Liver (tissue), 9 donors: ENCODE data around the gene ERBB2. TPM values are rescaled to one million over a fixed set of nuclear protein-coding genes. Genes with fewer than 3 reads are reported as not detected.
A peak's percentile ranks its signal among the peaks of the same experiment; 100 is the strongest.

Source experiments
- DNase-seq: peaks from one replicate; pipeline ENCODE4 v3.0.0-alpha.2; 2017; ENCODE audit warnings: low spot score
- H3K27ac ChIP-seq, 2 donors: one replicate each; pipeline ENCODE4 v1.7.0; 2013; ENCODE audit warnings: inconsistent platforms in 2 of 2, low read length in 2 of 2, control low read depth in 1 of 2, low read depth in 1 of 2, mild to moderate bottlenecking in 1 of 2
- H3K27me3 ChIP-seq, 4 donors: one replicate each; pipeline versions ENCODE4 v1.6.1 to v1.7.0; 2013; ENCODE audit warnings: low read length in 3 of 4, inconsistent platforms in 1 of 4, mild to moderate bottlenecking in 1 of 4, moderate library complexity in 1 of 4; ENCODE audit not compliant: control insufficient read depth in 4 of 4, insufficient read depth in 4 of 4
- H3K36me3 ChIP-seq, 4 donors: one replicate each; pipeline versions ENCODE4 v1.6.1 to v1.7.0; 2013; ENCODE audit warnings: low read length in 3 of 4, mild to moderate bottlenecking in 3 of 4, low read depth in 1 of 4, moderate library complexity in 1 of 4; ENCODE audit not compliant: control insufficient read depth in 4 of 4, insufficient read depth in 3 of 4
- H3K4me1 ChIP-seq, 4 donors: one replicate each; pipeline versions ENCODE4 v1.6.1 to v1.7.0; 2013; ENCODE audit warnings: low read length in 3 of 4, mild to moderate bottlenecking in 3 of 4, moderate library complexity in 1 of 4; ENCODE audit not compliant: control insufficient read depth in 4 of 4, insufficient read depth in 4 of 4
- H3K4me3 ChIP-seq, 3 donors: one replicate each; pipeline versions ENCODE4 v1.6.1 to v1.7.0; 2013; ENCODE audit warnings: low read length in 3 of 3, control low read depth in 1 of 3, low read depth in 1 of 3, mild to moderate bottlenecking in 1 of 3
- H3K9ac ChIP-seq, 2 donors: one replicate each; pipeline ENCODE4 v1.7.0; 2013; ENCODE audit warnings: low read length in 2 of 2, mild to moderate bottlenecking in 2 of 2, moderate library complexity in 2 of 2, control low read depth in 1 of 2, low read depth in 1 of 2
- H3K9me3 ChIP-seq, 4 donors: one replicate each; pipeline versions ENCODE4 v1.6.1 to v1.7.0; 2013; ENCODE audit warnings: low read length in 3 of 4; ENCODE audit not compliant: control insufficient read depth in 4 of 4
- EGR1 ChIP-seq, 2 donors: IDR thresholded peaks; 2 replicates each; pipeline ENCODE4 v1.6.1; 2016 to 2018; ENCODE audit warnings: antibody characterized with exemption in 2 of 2, low read depth in 2 of 2
- FOXA1 ChIP-seq: IDR thresholded peaks from 2 replicates; pipeline ENCODE4 v1.6.1; 2016; ENCODE audit warnings: antibody characterized with exemption
- FOXA2 ChIP-seq: IDR thresholded peaks from 2 replicates; pipeline ENCODE4 v1.6.1; 2016; ENCODE audit warnings: antibody characterized with exemption
- GABPA ChIP-seq, 2 donors: IDR thresholded peaks in 1 of 2; conservative IDR thresholded peaks in 1 of 2; 2 replicates each; pipeline ENCODE4 v1.6.1; 2016; ENCODE audit warnings: antibody characterized with exemption in 2 of 2, mild to moderate bottlenecking in 1 of 2, moderate library complexity in 1 of 2
- HNF4A ChIP-seq, 2 donors: conservative IDR thresholded peaks; 2 replicates each; pipeline ENCODE4 v1.6.1; 2016; ENCODE audit warnings: antibody characterized with exemption in 2 of 2, mild to moderate bottlenecking in 2 of 2
- HNF4G ChIP-seq: IDR thresholded peaks from 2 replicates; pipeline ENCODE4 v1.6.1; 2016; ENCODE audit warnings: antibody characterized with exemption
- JUND ChIP-seq, 2 donors: IDR thresholded peaks; 2 replicates each; pipeline ENCODE4 v1.6.1; 2016; ENCODE audit warnings: antibody characterized with exemption in 2 of 2
- NR2F2 ChIP-seq: IDR thresholded peaks from 2 replicates; pipeline ENCODE4 v1.6.1; 2016; ENCODE audit warnings: antibody characterized with exemption
- RAD21 ChIP-seq, 2 donors: IDR thresholded peaks; 2 replicates each; pipeline ENCODE4 v1.6.1; 2016; ENCODE audit warnings: antibody characterized with exemption in 2 of 2, mild to moderate bottlenecking in 2 of 2
- RXRA ChIP-seq, 2 donors: IDR thresholded peaks; 2 replicates each; pipeline ENCODE4 v1.6.1; 2017 to 2018; ENCODE audit warnings: antibody characterized with exemption in 2 of 2, mild to moderate bottlenecking in 1 of 2
- SP1 ChIP-seq: IDR thresholded peaks from 2 replicates; pipeline ENCODE4 v1.6.1; 2018; ENCODE audit warnings: antibody characterized with exemption, mild to moderate bottlenecking
- TAF1 ChIP-seq: conservative IDR thresholded peaks from 2 replicates; pipeline ENCODE4 v1.6.1; 2016; ENCODE audit warnings: antibody characterized with exemption, mild to moderate bottlenecking
- YY1 ChIP-seq: IDR thresholded peaks from 2 replicates; pipeline ENCODE4 v1.6.1; 2016; ENCODE audit warnings: antibody characterized with exemption, mild to moderate bottlenecking
- WGBS: extraction: QIAGEN DNeasy Blood & Tissue Kit; methylation state at CpG from one replicate; pipeline ENCODE4 v1.1.7; 2013; 5-methylcytosine and 5-hydroxymethylcytosine counted together
- polyA plus RNA-seq, 2 donors: library from polyadenylated mRNA; stranded (reverse) in 1 of 2; unstranded in 1 of 2; fragments of 200-250 nt in 1 of 2; fragments of >200 nt in 1 of 2; fragmentation: Nextera tagmentation in 1 of 2; extraction: Ambion mirVana in 1 of 2; gene quantifications; one replicate each; pipeline versions ENCODE4 v1.2.1 to v1.2.3, GENCODE V29; 2013 to 2015
- total RNA-seq, 2 donors: library from RNA; depleted of rRNA; stranded (reverse); fragments of >200 nt; gene quantifications; one replicate each; pipeline ENCODE4 v1.2.3, GENCODE V29; 2014
- TF ChIP-seq, protein P1 (sequence below): IDR thresholded peaks from 2 replicates; pipeline ENCODE4 v1.6.1; 2016; ENCODE audit warnings: antibody characterized with exemption
- TF ChIP-seq, protein P2 (sequence below): IDR thresholded peaks from 2 replicates; pipeline ENCODE4 v1.6.1; 2016; ENCODE audit warnings: antibody characterized with exemption
- TF ChIP-seq, protein P3 (sequence below): IDR thresholded peaks from 2 replicates; pipeline ENCODE4 v1.6.1; 2016; ENCODE audit warnings: antibody characterized with exemption, mild to moderate bottlenecking
- TF ChIP-seq, protein P4 (sequence below): fragments of 150-350 bp; IDR thresholded peaks from 2 replicates; pipeline ENCODE4 v1.5.1; 2017; ENCODE audit warnings: improper control_type of control experiment, low read depth, low read length; ENCODE audit not compliant: missing input control
- TF ChIP-seq, protein P5 (sequence below): IDR thresholded peaks from 2 replicates; pipeline ENCODE4 v1.6.1; 2016; ENCODE audit warnings: antibody characterized with exemption
- donor health status: healthy.
- donor health status: healthy.
- donor health status: healthy.
- donor health status: healthy.
- donor health status: healthy.

ERBB2 gene
- total and polyA plus RNA-seq, 4 donors = 4.7 to 28.8 (median 15.7) TPM

DNA sequence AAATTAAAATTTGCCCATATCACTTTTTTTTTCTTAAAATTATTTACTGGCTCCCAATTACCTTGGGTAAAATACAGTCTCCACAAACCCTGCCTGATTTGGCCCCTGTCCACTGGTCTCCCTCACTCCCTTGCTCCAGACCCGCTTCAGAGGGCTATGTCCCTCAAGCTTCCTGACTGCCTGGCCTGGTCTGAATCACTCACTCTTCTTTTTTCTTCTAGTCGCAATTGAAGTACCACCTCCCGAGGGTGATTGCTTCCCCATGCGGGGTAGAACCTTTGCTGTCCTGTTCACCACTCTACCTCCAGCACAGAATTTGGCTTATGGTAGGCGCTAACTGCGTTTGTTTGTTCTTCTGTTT, 11.4 kb upstream of the ERBB2 start:
- DNase-seq = no peak
- peak overlapping the region; percentile 64 to 93 for H3K9ac ChIP-seq
- peak overlapping the region; percentile 77 to 99 (median 81) for H3K4me3 ChIP-seq
- WGBS = 13% methylated on average over 6 of the region's 6 CpGs
- peaks cover 0 to 10% (median 3%) of the 10 kb centered on the region in 4 donors for H3K36me3 ChIP-seq
- TF ChIP-seq HNF4A (conservative IDR thresholded peaks at IDR 0.05) (no peak), NR2F2 (no peak), SP1 (no peak), FOXA2 (no peak), YY1 (no peak), EGR1 (IDR thresholded peaks at IDR 0.05; ENCODE audit: low read depth in 2 of 2) (no peak), TAF1 (no peak), RXRA (IDR thresholded peaks at IDR 0.05) (no peak)
- TF ChIP-seq, protein P1, sequence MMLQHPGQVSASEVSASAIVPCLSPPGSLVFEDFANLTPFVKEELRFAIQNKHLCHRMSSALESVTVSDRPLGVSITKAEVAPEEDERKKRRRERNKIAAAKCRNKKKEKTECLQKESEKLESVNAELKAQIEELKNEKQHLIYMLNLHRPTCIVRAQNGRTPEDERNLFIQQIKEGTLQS = no peak
- TF ChIP-seq, protein P2, sequence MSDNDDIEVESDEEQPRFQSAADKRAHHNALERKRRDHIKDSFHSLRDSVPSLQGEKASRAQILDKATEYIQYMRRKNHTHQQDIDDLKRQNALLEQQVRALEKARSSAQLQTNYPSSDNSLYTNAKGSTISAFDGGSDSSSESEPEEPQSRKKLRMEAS = no peak
- H3K4me1 ChIP-seq = peaks cover 3 to 27% (median 22%) of the 10 kb centered on the region in 4 donors
- H3K27me3 ChIP-seq = no peaks in the 10 kb centered on the region
- peak overlapping the region; percentile 98 for H3K27ac ChIP-seq
- no peaks in the 10 kb centered on the region for H3K9me3 ChIP-seq

DNA sequence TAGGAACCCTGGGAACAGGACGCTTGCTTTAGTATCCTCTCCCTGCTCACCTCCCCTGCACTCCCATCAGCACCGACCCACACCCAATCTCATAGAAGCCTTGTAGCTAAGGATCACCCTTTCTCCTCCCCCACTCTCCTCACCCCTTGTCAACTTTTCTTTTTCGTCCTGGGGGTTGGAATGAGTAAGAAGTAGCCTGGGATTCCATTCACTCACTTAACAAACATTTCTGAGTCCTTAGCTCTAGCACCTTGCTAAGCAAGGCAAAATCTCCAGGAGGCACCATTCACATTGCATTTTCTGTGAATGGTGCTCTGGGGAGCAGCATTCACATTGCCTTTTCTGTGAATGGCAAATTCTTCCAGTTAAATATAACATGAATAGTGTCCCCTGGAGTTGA, 10.9 kb upstream of the ERBB2 start:
- H3K27ac ChIP-seq = no peak overlapping the region

DNA sequence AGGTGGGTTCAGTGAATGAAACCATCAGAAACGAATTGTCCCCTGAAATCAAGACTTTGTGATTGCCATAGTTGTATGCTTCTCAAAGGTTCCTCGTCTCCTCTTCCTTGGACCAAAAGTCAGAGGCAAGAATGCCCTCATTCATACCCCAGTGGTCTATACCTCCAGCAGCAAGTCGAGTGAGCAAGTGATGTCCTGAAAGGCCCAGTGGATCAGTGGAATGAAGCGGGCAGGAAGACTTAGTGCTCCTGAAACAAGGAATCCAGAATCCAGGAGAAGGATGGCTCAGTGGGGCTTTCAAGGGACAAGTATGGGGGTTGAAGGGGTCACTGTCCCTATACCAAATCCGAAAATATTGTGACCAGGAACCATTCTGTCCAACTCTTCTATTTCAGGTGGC, 5.3 kb upstream of the ERBB2 start:
- H3K4me3 ChIP-seq = no peak overlapping the region
- peak overlapping the region in 1 of 2 donors; percentile 66 for H3K27ac ChIP-seq
- WGBS = 92% methylated on average over 5 of the region's 5 CpGs
- H3K27me3 ChIP-seq = no peaks in the 10 kb centered on the region
- TF ChIP-seq HNF4G = no peak
- no peak for TF ChIP-seq RAD21 (IDR thresholded peaks at IDR 0.05)
- TF ChIP-seq, protein P3, sequence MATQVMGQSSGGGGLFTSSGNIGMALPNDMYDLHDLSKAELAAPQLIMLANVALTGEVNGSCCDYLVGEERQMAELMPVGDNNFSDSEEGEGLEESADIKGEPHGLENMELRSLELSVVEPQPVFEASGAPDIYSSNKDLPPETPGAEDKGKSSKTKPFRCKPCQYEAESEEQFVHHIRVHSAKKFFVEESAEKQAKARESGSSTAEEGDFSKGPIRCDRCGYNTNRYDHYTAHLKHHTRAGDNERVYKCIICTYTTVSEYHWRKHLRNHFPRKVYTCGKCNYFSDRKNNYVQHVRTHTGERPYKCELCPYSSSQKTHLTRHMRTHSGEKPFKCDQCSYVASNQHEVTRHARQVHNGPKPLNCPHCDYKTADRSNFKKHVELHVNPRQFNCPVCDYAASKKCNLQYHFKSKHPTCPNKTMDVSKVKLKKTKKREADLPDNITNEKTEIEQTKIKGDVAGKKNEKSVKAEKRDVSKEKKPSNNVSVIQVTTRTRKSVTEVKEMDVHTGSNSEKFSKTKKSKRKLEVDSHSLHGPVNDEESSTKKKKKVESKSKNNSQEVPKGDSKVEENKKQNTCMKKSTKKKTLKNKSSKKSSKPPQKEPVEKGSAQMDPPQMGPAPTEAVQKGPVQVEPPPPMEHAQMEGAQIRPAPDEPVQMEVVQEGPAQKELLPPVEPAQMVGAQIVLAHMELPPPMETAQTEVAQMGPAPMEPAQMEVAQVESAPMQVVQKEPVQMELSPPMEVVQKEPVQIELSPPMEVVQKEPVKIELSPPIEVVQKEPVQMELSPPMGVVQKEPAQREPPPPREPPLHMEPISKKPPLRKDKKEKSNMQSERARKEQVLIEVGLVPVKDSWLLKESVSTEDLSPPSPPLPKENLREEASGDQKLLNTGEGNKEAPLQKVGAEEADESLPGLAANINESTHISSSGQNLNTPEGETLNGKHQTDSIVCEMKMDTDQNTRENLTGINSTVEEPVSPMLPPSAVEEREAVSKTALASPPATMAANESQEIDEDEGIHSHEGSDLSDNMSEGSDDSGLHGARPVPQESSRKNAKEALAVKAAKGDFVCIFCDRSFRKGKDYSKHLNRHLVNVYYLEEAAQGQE = no peak
- no peak for TF ChIP-seq FOXA1
- TF ChIP-seq GABPA (IDR thresholded peaks at IDR 0.05 in 1 of 2, conservative IDR thresholded peaks at IDR 0.05 in 1 of 2) = no peak
- no peak for TF ChIP-seq TAF1
- TF ChIP-seq NR2F2 = no peak
- no peak for TF ChIP-seq EGR1 (IDR thresholded peaks at IDR 0.05; ENCODE audit: low read depth in 2 of 2)
- TF ChIP-seq, protein P4, sequence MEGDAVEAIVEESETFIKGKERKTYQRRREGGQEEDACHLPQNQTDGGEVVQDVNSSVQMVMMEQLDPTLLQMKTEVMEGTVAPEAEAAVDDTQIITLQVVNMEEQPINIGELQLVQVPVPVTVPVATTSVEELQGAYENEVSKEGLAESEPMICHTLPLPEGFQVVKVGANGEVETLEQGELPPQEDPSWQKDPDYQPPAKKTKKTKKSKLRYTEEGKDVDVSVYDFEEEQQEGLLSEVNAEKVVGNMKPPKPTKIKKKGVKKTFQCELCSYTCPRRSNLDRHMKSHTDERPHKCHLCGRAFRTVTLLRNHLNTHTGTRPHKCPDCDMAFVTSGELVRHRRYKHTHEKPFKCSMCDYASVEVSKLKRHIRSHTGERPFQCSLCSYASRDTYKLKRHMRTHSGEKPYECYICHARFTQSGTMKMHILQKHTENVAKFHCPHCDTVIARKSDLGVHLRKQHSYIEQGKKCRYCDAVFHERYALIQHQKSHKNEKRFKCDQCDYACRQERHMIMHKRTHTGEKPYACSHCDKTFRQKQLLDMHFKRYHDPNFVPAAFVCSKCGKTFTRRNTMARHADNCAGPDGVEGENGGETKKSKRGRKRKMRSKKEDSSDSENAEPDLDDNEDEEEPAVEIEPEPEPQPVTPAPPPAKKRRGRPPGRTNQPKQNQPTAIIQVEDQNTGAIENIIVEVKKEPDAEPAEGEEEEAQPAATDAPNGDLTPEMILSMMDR = no peak
- no peak for TF ChIP-seq RXRA (IDR thresholded peaks at IDR 0.05)
- TF ChIP-seq, protein P1 = no peak
- TF ChIP-seq, protein P2 = no peak
- TF ChIP-seq JUND (IDR thresholded peaks at IDR 0.05) = no peak
- no peak for TF ChIP-seq FOXA2
- no peak for TF ChIP-seq SP1
- TF ChIP-seq HNF4A (conservative IDR thresholded peaks at IDR 0.05) = no peak
- TF ChIP-seq, protein P5, sequence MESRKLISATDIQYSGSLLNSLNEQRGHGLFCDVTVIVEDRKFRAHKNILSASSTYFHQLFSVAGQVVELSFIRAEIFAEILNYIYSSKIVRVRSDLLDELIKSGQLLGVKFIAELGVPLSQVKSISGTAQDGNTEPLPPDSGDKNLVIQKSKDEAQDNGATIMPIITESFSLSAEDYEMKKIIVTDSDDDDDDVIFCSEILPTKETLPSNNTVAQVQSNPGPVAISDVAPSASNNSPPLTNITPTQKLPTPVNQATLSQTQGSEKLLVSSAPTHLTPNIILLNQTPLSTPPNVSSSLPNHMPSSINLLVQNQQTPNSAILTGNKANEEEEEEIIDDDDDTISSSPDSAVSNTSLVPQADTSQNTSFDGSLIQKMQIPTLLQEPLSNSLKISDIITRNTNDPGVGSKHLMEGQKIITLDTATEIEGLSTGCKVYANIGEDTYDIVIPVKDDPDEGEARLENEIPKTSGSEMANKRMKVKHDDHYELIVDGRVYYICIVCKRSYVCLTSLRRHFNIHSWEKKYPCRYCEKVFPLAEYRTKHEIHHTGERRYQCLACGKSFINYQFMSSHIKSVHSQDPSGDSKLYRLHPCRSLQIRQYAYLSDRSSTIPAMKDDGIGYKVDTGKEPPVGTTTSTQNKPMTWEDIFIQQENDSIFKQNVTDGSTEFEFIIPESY = no peak
- no peaks in the 10 kb centered on the region for H3K9me3 ChIP-seq
- H3K4me1 ChIP-seq = peaks cover 9 to 33% (median 21%) of the 10 kb centered on the region in 4 donors
- H3K9ac ChIP-seq = no peak overlapping the region
- H3K36me3 ChIP-seq = peaks cover 0 to 2% (median 0%) of the 10 kb centered on the region in 4 donors
- no peak for DNase-seq

More for the DNA sequence above, 10.9 kb upstream of the ERBB2 start:
- no peak for DNase-seq
- TF ChIP-seq EGR1 (IDR thresholded peaks at IDR 0.05; ENCODE audit: low read depth in 2 of 2) = no peak
- peak in 1 of 2 donors; percentile 7 for TF ChIP-seq RAD21 (IDR thresholded peaks at IDR 0.05)
- no peak for TF ChIP-seq RXRA (IDR thresholded peaks at IDR 0.05)
- Histone ChIP-seq H3K27me3 (no peaks in the 10 kb centered on the region), H3K4me3 (peak overlapping the region in 1 of 3 donors; percentile 99), H3K4me1 (peaks cover 3 to 27% (median 22%) of the 10 kb centered on the region in 4 donors), H3K9ac (no peak overlapping the region), H3K9me3 (no peaks in the 10 kb centered on the region), H3K36me3 (peaks cover 0 to 7% (median 2%) of the 10 kb centered on the region in 4 donors)
- 51% methylated on average over 3 of the region's 3 CpGs for WGBS
